NT2/D1 (cell line): ENCODE data around the gene RAD23B.

ENCODE experiments used
- SUZ12 ChIP-seq: IDR thresholded peaks from 2 replicates; pipeline ENCODE4 v1.6.1; 2011; ENCODE audit not compliant: insufficient read length, insufficient read depth; ENCODE audit errors: extremely low read depth
- YY1 ChIP-seq: IDR thresholded peaks from 2 replicates; pipeline ENCODE4 v1.6.1; 2011; ENCODE audit not compliant: insufficient read length, insufficient read depth

DNA sequence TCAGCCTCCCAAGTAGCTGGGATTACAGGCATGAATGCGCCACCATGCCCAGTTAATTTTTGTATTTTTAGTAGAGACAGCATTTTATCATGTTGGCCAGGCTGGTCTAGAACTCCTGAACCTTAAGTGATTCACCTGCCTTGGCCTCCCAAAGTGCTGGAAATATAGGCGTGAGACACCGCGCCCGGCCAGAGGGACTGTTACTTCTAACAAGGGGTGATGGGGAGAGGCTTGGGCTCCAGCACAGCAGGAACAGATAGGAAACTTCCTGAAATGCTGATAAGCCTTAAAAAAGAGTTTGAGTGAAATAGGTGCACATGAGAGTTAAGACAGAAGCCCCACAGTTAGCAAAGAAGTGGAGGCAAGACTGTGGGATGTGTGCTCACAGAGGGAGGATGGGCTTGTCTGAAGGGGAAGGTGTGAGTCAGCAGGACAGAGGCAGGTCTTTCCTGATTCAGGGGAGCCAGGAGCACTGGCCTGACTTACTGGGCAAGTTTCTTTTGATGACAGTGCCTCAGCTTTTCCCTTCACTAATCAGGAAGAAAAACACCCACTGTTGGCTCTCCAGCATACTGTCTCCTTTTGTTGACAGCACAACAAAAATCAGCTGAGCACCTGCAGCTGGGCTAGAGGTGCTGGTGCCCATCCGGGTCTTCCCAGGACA is 68.4 kb downstream of the RAD23B start:
- TF ChIP-seq YY1 (no peak), SUZ12 (no peak)
